ENCODE results near the gene FBN1. TPM values are rescaled to one million over a fixed set of nuclear protein-coding genes. Genes with fewer than 3 reads are reported as not detected.

The FBN1 gene
- 0.62 and 1.1 TPM in 2 replicates for total RNA-seq

GRCh38 chr15:48645558-48646330 lies at the start of gene FBN1:
Gene FBN1, minus strand, starts transcription at chr15:48645709. Its CDS starts 940 bp downstream, at chr15:48644769.
- H3K27ac Mint-ChIP-seq: no peak within 1 kb of the TSS
- DNase-seq (no peak), ATAC-seq (ENCODE audit: low read depth) (peak; percentile 31)
- H3K36me3 Mint-ChIP-seq (ENCODE audit: low read depth): no peaks in the 10 kb centered on the region
- intact Hi-C loops (cut with micrococcal nuclease): no loop called here
- ChIA-PET CTCF (no interaction called here), POLR2A (no interaction called here)
- no peaks in the 10 kb centered on the region for H3K9me3 Mint-ChIP-seq
- TF ChIP-seq CTCF (IDR thresholded peaks at IDR 0.05): no peak
- H3K27me3 Mint-ChIP-seq: peaks cover 26% of the 10 kb centered on the region
- H3K4me1 Mint-ChIP-seq: peaks cover 7% of the 10 kb centered on the region
- peak within 1 kb of the TSS; percentile 74 for H3K4me3 Mint-ChIP-seq

GRCh38 chr15:48693484-48693883 lies 48.0 kb upstream of the FBN1 start:
- Mint-ChIP-seq H3K27me3 (no peaks in the 10 kb centered on the region), H3K36me3 (ENCODE audit: low read depth) (no peaks in the 10 kb centered on the region), H3K27ac (no peak overlapping the region), H3K4me1 (no peaks in the 10 kb centered on the region), H3K4me3 (no peak overlapping the region), H3K9me3 (no peaks in the 10 kb centered on the region)
- DNase-seq: no peak
- no peak for ATAC-seq (ENCODE audit: low read depth)
- intact Hi-C loops (cut with micrococcal nuclease): no loop called here
- CTCF ChIA-PET: no interaction called here
- POLR2A ChIA-PET: no interaction called here
- TF ChIP-seq CTCF (IDR thresholded peaks at IDR 0.05): no peak

GRCh38 chr15:48688493-48688892 lies 43.0 kb upstream of the FBN1 start:
- POLR2A ChIA-PET: no interaction called here
- no peak for ATAC-seq (ENCODE audit: low read depth)

DNA sequence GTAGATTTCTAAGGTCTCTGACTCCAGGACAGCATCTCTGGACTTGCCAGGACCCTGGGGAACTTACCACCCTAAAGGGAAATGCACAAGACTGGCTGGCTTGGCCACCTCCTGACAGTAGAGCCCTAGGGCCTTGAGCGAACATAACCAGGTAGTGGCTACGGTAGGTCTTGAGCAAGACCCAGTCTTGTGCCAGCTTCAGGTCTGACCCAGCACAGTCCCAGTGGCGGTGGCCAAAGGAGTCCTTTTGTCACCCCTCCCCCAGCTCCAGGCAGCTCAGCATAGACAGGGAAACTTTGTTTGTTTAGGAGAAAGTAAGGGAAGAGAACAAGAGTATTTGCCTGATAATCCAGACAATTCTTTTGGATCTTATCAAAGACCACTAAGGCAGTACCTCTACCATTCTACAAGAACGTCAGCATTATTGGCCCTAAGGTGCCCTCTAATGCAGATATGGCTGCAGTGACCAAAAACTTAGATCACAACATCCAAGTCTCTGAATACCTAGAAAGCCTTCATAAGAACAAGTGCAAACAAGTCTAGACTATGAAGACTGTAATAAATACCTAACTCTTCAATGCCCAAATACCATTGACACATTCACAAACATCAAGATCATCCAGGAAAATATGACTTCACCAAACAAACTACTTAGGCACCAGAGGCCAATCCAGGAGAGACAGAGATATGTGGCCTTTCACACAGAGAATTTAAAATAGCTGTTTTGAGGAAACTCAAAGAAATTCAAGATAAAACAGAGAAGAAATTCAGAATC lies 38.7 kb upstream of the FBN1 start:
- intact Hi-C loops (cut with micrococcal nuclease): no loop called here

More at GRCh38 chr15:48688493-48688892, 43.0 kb upstream of the FBN1 start:
- no peak overlapping the region for H3K27ac Mint-ChIP-seq
- no peaks in the 10 kb centered on the region for H3K36me3 Mint-ChIP-seq (ENCODE audit: low read depth)
- intact Hi-C loops (cut with micrococcal nuclease): no loop called here
- peaks cover 10% of the 10 kb centered on the region for H3K9me3 Mint-ChIP-seq
- H3K4me1 Mint-ChIP-seq: no peaks in the 10 kb centered on the region
- H3K27me3 Mint-ChIP-seq: no peaks in the 10 kb centered on the region
- no peak overlapping the region for H3K4me3 Mint-ChIP-seq
- no peak for DNase-seq
- TF ChIP-seq CTCF (IDR thresholded peaks at IDR 0.05): no peak
- CTCF ChIA-PET: no interaction called here

More for the DNA sequence above, 38.7 kb upstream of the FBN1 start:
- Mint-ChIP-seq H3K4me1 (no peaks in the 10 kb centered on the region), H3K27me3 (no peaks in the 10 kb centered on the region), H3K4me3 (no peak overlapping the region), H3K36me3 (ENCODE audit: low read depth) (no peaks in the 10 kb centered on the region), H3K27ac (no peak overlapping the region), H3K9me3 (peaks cover 10% of the 10 kb centered on the region)
- TF ChIP-seq CTCF (IDR thresholded peaks at IDR 0.05): no peak
- ChIA-PET CTCF (no interaction called here), POLR2A (no interaction called here)
- no peak for ATAC-seq (ENCODE audit: low read depth)
- no peak for DNase-seq
